A549 (cell line): ENCODE measurements around the gene DDX56. TPM values are rescaled to one million over a fixed set of nuclear protein-coding genes. Genes with fewer than 3 reads are reported as not detected.
A peak's percentile ranks its signal among the peaks of the same experiment; 100 is the strongest.

Experiments
- ATAC-seq, 2 experiments: fragments of 200-7000 bp in 1 of 2; fragments of >200 bp in 1 of 2; cut with Nextera tagmentation in 1 of 2; cut with Tn5 transposase in 1 of 2; 3 replicates each; pipeline versions ENCODE4 v1.8.0 to v1.9.1; 2018 to 2020; ENCODE audit warnings: mild to moderate bottlenecking in 1 of 2, moderate library complexity in 1 of 2
- CTCF ChIA-PET: fragments of 300-600 bp; sonication (Branson Sonifier 250); formaldehyde crosslinking; extraction: SDS; loops from one replicate; lab custom pipeline; 2021; ENCODE audit warnings: antibody characterized with exemption, inconsistent platforms; lab: Yijun Ruan, JAX
- POLR2A ChIA-PET: fragments of 350-600 bp; formaldehyde crosslinking; extraction: SDS; loops from one replicate; lab custom pipeline; 2021; ENCODE audit warnings: antibody characterized with exemption, inconsistent platforms; lab: Yijun Ruan, JAX
- DNase-seq, 2 experiments: peaks; one replicate each; pipeline versions ENCODE4 v3.0.0 to v3.0.0-alpha.2; 2011 to 2016; ENCODE audit warnings: low read depth in 1 of 2, low spot score in 1 of 2
- FAIRE-seq: peaks from 2 replicates; lab custom pipeline; 2011; peaks lifted over from hg19 to GRCh38; lab: Jason Lieb, UNC
- H3K27ac ChIP-seq, 2 experiments: fragments of >200 bp; sonication (Bioruptor Twin); formaldehyde crosslinking; 3 replicates each; pipeline ENCODE4 v1.5.1; 2016 to 2017
- H3K4me1 ChIP-seq: fragments of >200 bp; sonication (Bioruptor Twin); formaldehyde crosslinking; 3 replicates; pipeline ENCODE4 v1.6.1; 2016
- H3K4me2 ChIP-seq: fragments of >200 bp; sonication (Bioruptor Twin); formaldehyde crosslinking; 3 replicates; pipeline ENCODE4 v1.6.1; 2016
- H3K4me3 ChIP-seq: fragments of >200 bp; sonication (Bioruptor Twin); formaldehyde crosslinking; 3 replicates; pipeline ENCODE4 v1.5.1; 2016
- H3K9me3 ChIP-seq: fragments of >200 bp; sonication (Bioruptor Twin); formaldehyde crosslinking; 3 replicates; pipeline ENCODE4 v1.6.1; 2016
- CEBPB ChIP-seq, 2 experiments: fragments of >200 bp in 1 of 2; sonication (Bioruptor Twin) in 1 of 2; formaldehyde crosslinking in 1 of 2; IDR thresholded peaks; 2 replicates each; pipeline ENCODE4 v1.6.1; 2012 to 2016
- CHD2 ChIP-seq: fragments of 150-350 bp; IDR thresholded peaks from 2 replicates; pipeline ENCODE4 v1.6.1; 2014; ENCODE audit warnings: low read length; ENCODE audit not compliant: partially characterized antibody
- CHD4 ChIP-seq: fragments of 200-600 bp; sonication (generic); IDR thresholded peaks from 2 replicates; pipeline ENCODE4 v1.6.1; 2016; ENCODE audit warnings: antibody characterized with exemption, mild to moderate bottlenecking, borderline replicate concordance
- CTCF ChIP-seq: fragments of >200 bp; sonication (Bioruptor Twin); formaldehyde crosslinking; IDR thresholded peaks from 3 replicates; pipeline ENCODE4 v1.5.1; 2016
- E2F6 ChIP-seq: IDR thresholded peaks from 2 replicates; pipeline ENCODE4 v1.6.1; 2012; ENCODE audit warnings: low read depth, borderline replicate concordance
- ELK1 ChIP-seq: fragments of 150-350 bp; IDR thresholded peaks from 2 replicates; pipeline ENCODE4 v1.6.1; 2014; ENCODE audit warnings: low read depth, mild to moderate bottlenecking, low read length
- ESRRA ChIP-seq: fragments of 150-350 bp; IDR thresholded peaks from 2 replicates; pipeline ENCODE4 v1.6.1; 2014; ENCODE audit warnings: mild to moderate bottlenecking, low read length, borderline replicate concordance
- HES2 ChIP-seq: fragments of >200 bp; sonication (Bioruptor Twin); formaldehyde crosslinking; IDR thresholded peaks from 2 replicates; pipeline ENCODE4 v1.6.1; 2016
- HOXB13 ChIP-seq: fragments of 250-450 bp; sonication (Bioruptor Pico); IDR thresholded peaks from 2 replicates; pipeline ENCODE4 v1.5.0; 2020; ENCODE audit warnings: low read depth, mild to moderate bottlenecking, moderate library complexity
- HOXB5 ChIP-seq: fragments of 250-450 bp; sonication (Bioruptor Pico); IDR thresholded peaks from 2 replicates; pipeline ENCODE4 v1.5.0; 2020; ENCODE audit warnings: mild to moderate bottlenecking, moderate library complexity
- MYC ChIP-seq: IDR thresholded peaks from 2 replicates; pipeline ENCODE4 v1.6.1; 2012; ENCODE audit warnings: mild to moderate bottlenecking, inconsistent platforms, low read length, improper control_type of control experiment, borderline replicate concordance
- PBX3 ChIP-seq: IDR thresholded peaks from 2 replicates; pipeline ENCODE4 v1.6.1; 2012
- RARB ChIP-seq: fragments of 250-450 bp; sonication (Bioruptor Pico); IDR thresholded peaks from 2 replicates; pipeline ENCODE4 v1.8.0; 2021; ENCODE audit warnings: mild to moderate bottlenecking, moderate library complexity
- REST ChIP-seq: fragments of 200-600 bp; sonication (generic); IDR thresholded peaks from 2 replicates; pipeline ENCODE4 v1.6.1; 2016; ENCODE audit warnings: antibody characterized with exemption, mild to moderate bottlenecking, moderate library complexity
- TP53 ChIP-seq: fragments of 250-450 bp; sonication (Bioruptor Pico); IDR thresholded peaks from 2 replicates; pipeline ENCODE4 v1.5.0; 2021; ENCODE audit warnings: mild to moderate bottlenecking, moderate library complexity
- ZNF302 ChIP-seq: fragments of 250-450 bp; sonication (Bioruptor Pico); IDR thresholded peaks from 2 replicates; pipeline ENCODE4 v1.9.0; 2021; ENCODE audit warnings: inconsistent platforms, mild to moderate bottlenecking, moderate library complexity
- WGBS: methylation state at CpG from one replicate; pipeline ENCODE4 v1.1.6; 2017; ENCODE audit errors: missing lambda C conversion rate; 5-methylcytosine and 5-hydroxymethylcytosine counted together
- polyA plus RNA-seq, 4 experiments: library from polyadenylated mRNA; depleted of rRNA in 3 of 4; stranded (reverse); fragments of >200 nt; fragmentation: RNase III in 1 of 4; extraction: RNeasy Plus Mini Kit Qiagen cat#74134 plus additional on column Dnase treatment in 1 of 4; gene quantifications; 2 replicates in 3 of 4; 3 replicates in 1 of 4; pipeline ENCODE4 v1.2.3, GENCODE V29; 2011 to 2017

The DDX56 gene
- polyA plus RNA-seq, 2 of the 4 experiments (the other 2 are of a cell fraction) = 96.1 to 97.7 TPM

- WGBS = 29% methylated on average over 23 of the region's 30 CpGs
Measured at GRCh38 chr7:44580945-44581878, 7.5 kb upstream of the DDX56 start.

More at GRCh38 chr7:44580945-44581878, 7.5 kb upstream of the DDX56 start:
- DNase-seq = peak in 1 of 2 experiments; percentile 21
- ATAC-seq = peak; percentile 29 to 30; a peak in 5 of 6 replicates
- TF ChIP-seq HES2 (no peak), CTCF (no peak), CEBPB (IDR thresholded peaks at IDR 0.05) (no peak), ESRRA (no peak), REST (no peak), CHD2 (no peak), PBX3 (no peak), TP53 (CRISPR knock-in tag) (no peak), ZNF302 (CRISPR knock-in tag) (no peak), CHD4 (no peak), HOXB13 (no peak), ELK1 (no peak), RARB (CRISPR knock-in tag) (no peak), HOXB5 (no peak), MYC (no peak), E2F6 (no peak)
- Histone ChIP-seq H3K9me3 (no peaks in the 10 kb centered on the region), H3K4me2 (peak overlapping the region; percentile 75), H3K27ac (peak overlapping the region; percentile 94 to 95), H3K4me3 (peak overlapping the region; percentile 94), H3K4me1 (peaks cover 16% of the 10 kb centered on the region)
- FAIRE-seq = no peak
- CTCF ChIA-PET = interaction anchor here (1.1 to 5.0 kb wide), 5 partner anchors 10 to 555 kb away, joined by 4 to 18 read pairs (median 5); partner anchors contain the start of gene H2AZ2
- POLR2A ChIA-PET = interaction anchor here (0.8 to 2.5 kb wide), 6 partner anchors 8 to 531 kb away, joined by 3 to 21 read pairs (median 6); partner anchors contain the start of genes DDX56, OGDH and TBRG4
